Esophagus squamous epithelium (tissue), 5 donors: ENCODE results near the gene SIM1. TPM values are rescaled to one million over a fixed set of nuclear protein-coding genes. Genes with fewer than 3 reads are reported as not detected.

ENCODE experiments used
- DNase-seq: peaks from one replicate; lab custom pipeline; 2025; lab: John Stamatoyannopoulos, UW
- H3K27ac ChIP-seq, 4 donors: fragments of 200-600 bp; sonication (generic); one replicate each; pipeline ENCODE4 v1.5.1; 2016 to 2019; ENCODE audit warnings: mild to moderate bottlenecking in 1 of 4
- H3K27me3 ChIP-seq, 4 donors: fragments of 200-600 bp; sonication (generic); 1 replicate in 3 of 4; 2 replicates in 1 of 4; pipeline versions ENCODE4 v1.5.1 to v1.6.0; 2017 to 2021; ENCODE audit warnings: antibody characterized with exemption in 1 of 4
- H3K36me3 ChIP-seq, 3 donors: fragments of 200-600 bp; sonication (generic); one replicate each; pipeline ENCODE4 v1.5.1; 2016 to 2019
- H3K4me1 ChIP-seq, 3 donors: fragments of 200-600 bp; sonication (generic); one replicate each; pipeline ENCODE4 v1.5.1; 2017 to 2019
- H3K4me3 ChIP-seq, 4 donors: fragments of 200-600 bp; sonication (generic); 1 replicate in 3 of 4; 2 replicates in 1 of 4; pipeline ENCODE4 v1.5.1; 2016 to 2019; ENCODE audit warnings: mild to moderate bottlenecking in 2 of 4, moderate library complexity in 1 of 4
- H3K9me3 ChIP-seq, 3 donors: fragments of 200-600 bp; sonication (generic); one replicate each; pipeline ENCODE4 v1.5.1; 2016 to 2019
- CTCF ChIP-seq, 6 experiments: fragments of 450-650 bp in 4 of 6; fragments of 200-600 bp in 2 of 6; sonication (generic) in 2 of 6; IDR thresholded peaks; one replicate each; pipeline ENCODE4 v1.5.1; 2016 to 2019; ENCODE audit warnings: antibody characterized with exemption in 6 of 6, mild to moderate bottlenecking in 4 of 6, moderate library complexity in 4 of 6
- POLR2A ChIP-seq, 4 donors: fragments of 450-650 bp; IDR thresholded peaks; one replicate each; pipeline ENCODE4 v1.6.1; 2017; ENCODE audit warnings: antibody characterized with exemption in 4 of 4, mild to moderate bottlenecking in 4 of 4, moderate library complexity in 3 of 4
- WGBS, 2 donors: methylation state at CpG; one replicate each; pipeline ENCODE4 v1.1.5; 2018; 5-methylcytosine and 5-hydroxymethylcytosine counted together
- intact Hi-C: fragments of 100-400 bp; cut with DNase I; formaldehyde crosslinking; loops from one replicate; pipeline ENCODE4 v1.15.0; 2022
- total RNA-seq, 4 donors: library from RNA; depleted of rRNA; stranded (reverse); fragments of >200 nt; gene quantifications; one replicate each; pipeline ENCODE4 v1.1.0, GENCODE V29; 2016
- donor health status: DM: yes; HTN: yes; CAD: no.

The SIM1 gene
- total RNA-seq, 4 donors from 2014 or later, result under 0.01 TPM; not detected in 3

- TF ChIP-seq POLR2A (IDR thresholded peaks at IDR 0.05) (no peak), CTCF (IDR thresholded peaks at IDR 0.05) (no peak)
- H3K27me3 ChIP-seq, result no peaks in the 10 kb centered on the region
These were observed 111.3 kb downstream of the SIM1 start for GRCh38 chr6:100353276-100354015.

GRCh38 chr6:100350139-100350538, 114.6 kb downstream of the SIM1 start:
- no peak for DNase-seq
- intact Hi-C loops, result no loop called here
- Histone ChIP-seq H3K27me3 (no peaks in the 10 kb centered on the region), H3K4me1 (no peaks in the 10 kb centered on the region), H3K36me3 (no peaks in the 10 kb centered on the region), H3K9me3 (no peaks in the 10 kb centered on the region), H3K27ac (no peak overlapping the region), H3K4me3 (no peak overlapping the region)
- no peak for TF ChIP-seq CTCF (IDR thresholded peaks at IDR 0.05)
- no peak for TF ChIP-seq POLR2A (IDR thresholded peaks at IDR 0.05)

More at GRCh38 chr6:100353276-100354015, 111.3 kb downstream of the SIM1 start:
- no peak overlapping the region for H3K4me3 ChIP-seq
- no peak overlapping the region for H3K27ac ChIP-seq
- intact Hi-C loops, result no loop called here
- no peaks in the 10 kb centered on the region for H3K9me3 ChIP-seq
- DNase-seq, result no peak
- 77 to 78% methylated on average over 8 of the region's 8 CpGs for WGBS, 2 donors
- H3K36me3 ChIP-seq, result no peaks in the 10 kb centered on the region
- no peaks in the 10 kb centered on the region for H3K4me1 ChIP-seq

GRCh38 chr6:100349366-100349765, 115.4 kb downstream of the SIM1 start:
- 92% methylated on average over 3 of the region's 3 CpGs for WGBS, 2 donors
- Histone ChIP-seq H3K4me1 (no peaks in the 10 kb centered on the region), H3K27ac (no peak overlapping the region), H3K9me3 (no peaks in the 10 kb centered on the region), H3K27me3 (no peaks in the 10 kb centered on the region), H3K4me3 (no peak overlapping the region), H3K36me3 (no peaks in the 10 kb centered on the region)
- no peak for DNase-seq
- TF ChIP-seq POLR2A (IDR thresholded peaks at IDR 0.05) (no peak), CTCF (IDR thresholded peaks at IDR 0.05) (no peak)
- intact Hi-C loops, result no loop called here

- Histone ChIP-seq H3K27me3 (no peaks in the 10 kb centered on the region), H3K9me3 (no peaks in the 10 kb centered on the region), H3K27ac (no peak overlapping the region), H3K36me3 (no peaks in the 10 kb centered on the region), H3K4me1 (no peaks in the 10 kb centered on the region), H3K4me3 (no peak overlapping the region)
- 52 to 55% methylated on average over 4 of the region's 4 CpGs for WGBS, 2 donors
- DNase-seq, result no peak
- intact Hi-C loops, result no loop called here
- no peak for TF ChIP-seq POLR2A (IDR thresholded peaks at IDR 0.05)
These were observed 116.7 kb downstream of the SIM1 start for GRCh38 chr6:100347901-100348550.

- WGBS, 2 donors, result 29 to 47% methylated on average over 2 of the region's 2 CpGs
These were observed 117.9 kb downstream of the SIM1 start for GRCh38 chr6:100346828-100347227.

More at GRCh38 chr6:100346828-100347227, 117.9 kb downstream of the SIM1 start:
- Histone ChIP-seq H3K27me3 (no peaks in the 10 kb centered on the region), H3K4me1 (no peaks in the 10 kb centered on the region), H3K36me3 (no peaks in the 10 kb centered on the region), H3K4me3 (no peak overlapping the region), H3K9me3 (no peaks in the 10 kb centered on the region), H3K27ac (no peak overlapping the region)
- no peak for TF ChIP-seq CTCF (IDR thresholded peaks at IDR 0.05)
- TF ChIP-seq POLR2A (IDR thresholded peaks at IDR 0.05), result no peak
- intact Hi-C loops, result no loop called here
- no peak for DNase-seq
